ENCODE results near the gene PIAS1.

Gene PIAS1

DNA sequence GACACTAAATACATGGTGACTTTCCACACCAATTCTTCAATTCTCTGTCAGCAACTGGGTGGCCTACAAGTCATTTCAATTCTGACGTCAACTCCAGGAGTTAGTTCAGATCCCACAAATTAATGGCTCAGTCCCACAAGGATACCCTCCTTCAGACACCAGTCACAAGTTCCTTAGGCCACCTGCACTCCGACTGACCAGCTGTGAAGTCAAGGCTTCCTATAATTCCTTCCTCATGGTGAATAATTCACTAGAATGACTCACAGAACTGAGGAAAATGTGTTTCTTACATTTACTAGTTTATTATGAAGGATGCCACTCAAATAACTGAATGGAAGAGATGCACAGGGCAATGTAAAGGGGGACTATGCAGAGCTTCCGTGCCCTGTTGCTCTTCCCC lies 6.3 kb upstream of the PIAS1 start:
- TF ChIP-seq, protein P1, sequence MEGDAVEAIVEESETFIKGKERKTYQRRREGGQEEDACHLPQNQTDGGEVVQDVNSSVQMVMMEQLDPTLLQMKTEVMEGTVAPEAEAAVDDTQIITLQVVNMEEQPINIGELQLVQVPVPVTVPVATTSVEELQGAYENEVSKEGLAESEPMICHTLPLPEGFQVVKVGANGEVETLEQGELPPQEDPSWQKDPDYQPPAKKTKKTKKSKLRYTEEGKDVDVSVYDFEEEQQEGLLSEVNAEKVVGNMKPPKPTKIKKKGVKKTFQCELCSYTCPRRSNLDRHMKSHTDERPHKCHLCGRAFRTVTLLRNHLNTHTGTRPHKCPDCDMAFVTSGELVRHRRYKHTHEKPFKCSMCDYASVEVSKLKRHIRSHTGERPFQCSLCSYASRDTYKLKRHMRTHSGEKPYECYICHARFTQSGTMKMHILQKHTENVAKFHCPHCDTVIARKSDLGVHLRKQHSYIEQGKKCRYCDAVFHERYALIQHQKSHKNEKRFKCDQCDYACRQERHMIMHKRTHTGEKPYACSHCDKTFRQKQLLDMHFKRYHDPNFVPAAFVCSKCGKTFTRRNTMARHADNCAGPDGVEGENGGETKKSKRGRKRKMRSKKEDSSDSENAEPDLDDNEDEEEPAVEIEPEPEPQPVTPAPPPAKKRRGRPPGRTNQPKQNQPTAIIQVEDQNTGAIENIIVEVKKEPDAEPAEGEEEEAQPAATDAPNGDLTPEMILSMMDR (IDR thresholded peaks at IDR 0.05; ENCODE audit: low read depth, low read length): no peak
- DNase-seq (ENCODE audit: low read depth in 2 of 2): no peak
- no peak overlapping the region for H3K4me3 ChIP-seq (replicated peaks in 1 of 2; ENCODE audit: low read depth in 2 of 2, low read length in 2 of 2)

DNA sequence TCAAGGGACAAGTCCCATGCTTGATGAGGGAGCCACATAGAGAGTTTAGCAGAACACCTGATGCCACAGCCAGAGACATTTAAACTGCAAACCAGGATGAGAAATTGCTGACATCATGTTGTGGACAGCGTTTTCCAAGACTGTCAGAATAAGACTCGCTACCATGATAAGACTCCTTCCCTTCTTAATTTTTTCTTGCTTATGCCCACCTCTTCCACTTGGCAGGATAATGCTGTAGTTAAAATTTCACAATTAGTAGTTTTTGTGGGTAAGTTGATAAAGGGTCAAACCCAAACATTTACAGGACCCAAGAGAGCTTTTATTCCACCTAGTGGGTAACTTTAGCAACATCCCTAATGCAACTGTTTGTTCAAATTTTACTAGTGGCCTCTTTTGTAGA lies 3.0 kb upstream of the PIAS1 start:
- no peak for DNase-seq (ENCODE audit: low read depth in 2 of 2)
- TF ChIP-seq, protein P1 (IDR thresholded peaks at IDR 0.05; ENCODE audit: low read depth, low read length): no peak
- no peak overlapping the region for H3K4me3 ChIP-seq (replicated peaks in 1 of 2; ENCODE audit: low read depth in 2 of 2, low read length in 2 of 2)

DNA sequence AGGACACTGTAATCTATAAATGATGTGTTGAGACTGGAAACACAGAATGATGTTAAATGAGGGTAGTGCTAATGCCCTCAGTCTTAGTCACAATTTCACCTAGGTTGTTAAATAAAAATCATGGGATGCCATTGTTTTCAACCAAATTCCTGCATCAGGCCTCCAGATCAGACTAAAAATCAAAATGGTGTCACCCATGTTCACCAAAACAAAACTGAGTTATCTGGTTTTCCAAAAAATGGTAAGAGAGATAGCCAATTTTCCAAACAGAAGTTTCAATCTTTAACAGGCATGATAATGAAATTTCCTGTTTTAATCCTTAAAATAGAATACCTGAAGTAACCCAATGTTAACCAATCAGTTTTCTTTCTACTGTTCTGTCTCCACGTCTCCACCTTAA lies 2.2 kb upstream of the PIAS1 start:
- H3K4me3 ChIP-seq (replicated peaks in 1 of 2; ENCODE audit: low read depth in 2 of 2, low read length in 2 of 2): no peak overlapping the region
- TF ChIP-seq, protein P1 (IDR thresholded peaks at IDR 0.05; ENCODE audit: low read depth, low read length): no peak
- no peak for DNase-seq (ENCODE audit: low read depth in 2 of 2)

DNA sequence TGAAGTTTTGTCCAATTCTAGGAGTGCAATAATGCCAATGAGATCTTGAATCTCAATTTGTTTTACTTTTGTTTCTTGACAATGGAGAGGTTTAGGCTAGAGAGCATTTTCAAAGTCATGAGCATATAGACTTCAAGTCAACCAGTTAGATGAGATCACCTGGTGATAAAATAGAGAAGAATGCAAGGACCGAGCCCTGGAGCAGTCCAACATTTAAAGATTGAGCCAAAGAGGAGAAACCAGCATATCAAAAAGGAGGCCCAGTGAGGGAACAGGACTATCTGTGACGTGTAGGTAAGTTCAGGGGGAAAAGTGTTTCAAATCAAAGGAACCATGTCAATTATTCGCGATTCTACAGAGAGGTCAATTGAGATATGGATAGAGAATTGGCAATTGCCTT lies 1.7 kb upstream of the PIAS1 start:
- no peak for DNase-seq (ENCODE audit: low read depth in 2 of 2)
- H3K4me3 ChIP-seq (replicated peaks in 1 of 2; ENCODE audit: low read depth in 2 of 2, low read length in 2 of 2): no peak overlapping the region
- TF ChIP-seq, protein P1 (IDR thresholded peaks at IDR 0.05; ENCODE audit: low read depth, low read length): no peak

DNA sequence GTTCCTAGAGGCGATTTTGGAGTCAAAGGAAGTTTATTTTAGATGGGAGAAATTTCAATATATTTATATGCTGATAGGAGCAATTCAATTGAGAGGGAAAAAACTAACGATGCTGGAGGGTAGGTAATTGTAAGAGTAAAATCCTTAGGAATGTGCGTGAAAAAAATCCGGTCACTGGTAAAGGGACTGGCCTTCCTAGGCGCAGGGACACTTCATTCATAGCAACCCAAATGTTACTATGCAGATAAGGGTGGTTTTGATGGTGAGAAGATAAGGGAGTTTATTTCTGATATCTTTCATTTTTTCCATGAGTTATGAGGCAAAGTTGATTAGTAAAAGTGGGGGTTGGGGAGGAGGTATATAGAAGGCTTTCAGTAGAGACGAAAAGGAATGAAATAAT lies 1.1 kb upstream of the PIAS1 start:
- no peak for DNase-seq (ENCODE audit: low read depth in 2 of 2)
- no peak overlapping the region for H3K4me3 ChIP-seq (replicated peaks in 1 of 2; ENCODE audit: low read depth in 2 of 2, low read length in 2 of 2)
- TF ChIP-seq, protein P1 (IDR thresholded peaks at IDR 0.05; ENCODE audit: low read depth, low read length): no peak

DNA sequence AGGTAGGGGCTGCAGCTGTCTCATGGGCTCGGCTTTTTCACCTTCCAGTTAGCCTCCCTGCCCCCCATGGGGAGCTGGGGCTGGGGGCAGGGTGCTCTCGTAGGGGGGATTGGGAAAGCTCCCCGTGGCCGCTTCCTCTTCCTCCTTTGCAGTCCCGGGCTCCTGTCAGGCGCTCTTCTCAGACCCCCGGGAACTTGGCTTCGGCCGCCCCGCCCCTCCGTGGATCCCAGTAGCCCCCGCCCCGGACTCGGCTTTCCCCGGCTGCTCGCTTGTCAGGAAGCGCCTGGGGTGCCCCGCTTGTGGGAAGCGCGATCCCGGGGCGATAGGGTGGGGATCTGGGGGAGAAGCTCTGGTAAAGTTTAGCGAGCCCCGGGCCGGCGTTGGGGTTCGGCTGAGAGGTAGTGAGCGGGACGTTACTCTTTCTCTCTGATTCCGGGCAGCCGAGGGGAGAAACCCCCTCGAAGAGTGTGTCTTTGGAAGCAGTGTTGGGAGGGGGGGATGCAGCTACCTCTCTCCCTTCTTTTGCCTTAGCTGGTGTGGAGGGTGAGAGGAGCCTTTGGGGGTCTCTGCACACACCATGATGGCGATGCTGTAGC lies 611 bp downstream of the PIAS1 start:
- H3K4me3 ChIP-seq (replicated peaks in 1 of 2; ENCODE audit: low read depth in 2 of 2, low read length in 2 of 2): peak overlapping the region; percentile 86 to 98
- peak; percentile 9 to 43 for DNase-seq (ENCODE audit: low read depth in 2 of 2)

More for the DNA sequence above, 611 bp downstream of the PIAS1 start:
- TF ChIP-seq, protein P1 (IDR thresholded peaks at IDR 0.05; ENCODE audit: low read depth, low read length): no peak
